Endothelial cell of umbilical vein (primary cell): ENCODE results near the gene COLEC11. TPM values are rescaled to one million over a fixed set of nuclear protein-coding genes. Genes with fewer than 3 reads are reported as not detected.

Experiments used
- BruUV-seq: library from RNA; stranded (reverse); fragments of 400-500 nt; replicated peaks from 2 replicates; lab custom pipeline; 2021; lab: Mats Ljungman, UMichigan
- CTCF ChIA-PET: fragments of 300-600, 350-600 bp; sonication (Branson Sonifier 250); formaldehyde crosslinking; loops from one replicate; lab custom pipeline; 2021; ENCODE audit warnings: antibody characterized with exemption, inconsistent platforms; lab: Charles Lee
- POLR2A ChIA-PET: fragments of 300-600, 350-600 bp; sonication (Branson Sonifier 250); formaldehyde crosslinking; loops from one replicate; lab custom pipeline; 2021; ENCODE audit warnings: antibody characterized with exemption, inconsistent platforms; lab: Charles Lee
- DNase-seq: peaks from one replicate; pipeline ENCODE4 v3.0.0-alpha.2; 2011; ENCODE audit warnings: low read depth, low spot score
- FAIRE-seq: peaks from 2 replicates; lab custom pipeline; 2011; peaks lifted over from hg19 to GRCh38; lab: Jason Lieb, UNC
- H2AFZ ChIP-seq: 2 replicates; pipeline ENCODE4 v1.6.0; 2012; ENCODE audit warnings: low read depth, low read length, control low read depth, inconsistent platforms
- H3K27ac ChIP-seq: 2 replicates; pipeline ENCODE4 v1.5.1; 2011; ENCODE audit warnings: low read depth, mild to moderate bottlenecking, control low read depth, low read length, moderate library complexity; ENCODE audit not compliant: insufficient read depth
- H3K27me3 ChIP-seq, 2 experiments: 2 replicates each; pipeline versions ENCODE4 v1.6.0 to v1.6.1; 2011; ENCODE audit warnings: low read length in 2 of 2, mixed read lengths in 1 of 2; ENCODE audit not compliant: control insufficient read depth in 2 of 2, insufficient read depth in 2 of 2
- H3K36me3 ChIP-seq, 2 experiments: 2 replicates in 1 of 2; 3 replicates in 1 of 2; pipeline ENCODE4 v1.5.1; 2011; ENCODE audit warnings: low read length in 2 of 2, mild to moderate bottlenecking in 1 of 2, moderate library complexity in 1 of 2; ENCODE audit not compliant: control insufficient read depth in 2 of 2, insufficient read depth in 2 of 2; ENCODE audit errors: extremely low read depth in 1 of 2
- H3K4me1 ChIP-seq: 3 replicates; pipeline ENCODE4 v1.5.1; 2011; ENCODE audit warnings: mild to moderate bottlenecking, low read length; ENCODE audit not compliant: control insufficient read depth, insufficient read depth; ENCODE audit errors: extremely low read depth
- H3K4me2 ChIP-seq: 2 replicates; pipeline ENCODE4 v1.6.1; 2011; ENCODE audit warnings: low read length, control low read depth, mixed read lengths; ENCODE audit not compliant: insufficient read depth
- H3K4me3 ChIP-seq, 3 experiments: fragments of 200-600 bp in 1 of 3; sonication (generic), shearing (Covaris generic) in 1 of 3; replicated peaks in 1 of 3; 2 replicates each; pipeline ENCODE4 v1.5.1; 2011 to 2016; ENCODE audit warnings: control low read depth in 3 of 3, low read length in 3 of 3, mild to moderate bottlenecking in 2 of 3, inconsistent platforms in 1 of 3, low read depth in 1 of 3, moderate library complexity in 1 of 3; ENCODE audit not compliant: insufficient read depth in 1 of 3
- H3K79me2 ChIP-seq: 2 replicates; pipeline ENCODE4 v1.6.0; 2012; ENCODE audit warnings: low read length, inconsistent platforms; ENCODE audit not compliant: control insufficient read depth, insufficient read depth
- H3K9ac ChIP-seq: replicated peaks from 2 replicates; pipeline ENCODE3; 2011; ENCODE audit warnings: low read length, control low read depth; ENCODE audit not compliant: insufficient read depth; ENCODE audit errors: extremely low read depth
- H3K9me1 ChIP-seq: replicated peaks from 3 replicates; pipeline ENCODE4 v1.6.0; 2011; ENCODE audit warnings: mild to moderate bottlenecking, low read length; ENCODE audit not compliant: control insufficient read depth, insufficient read depth; ENCODE audit errors: extremely low read depth
- H3K9me3 ChIP-seq: replicated peaks from 2 replicates; pipeline ENCODE4 v1.5.1; 2012; ENCODE audit warnings: low read length, inconsistent platforms; ENCODE audit not compliant: control insufficient read depth, insufficient read depth
- H4K20me1 ChIP-seq: replicated peaks from 2 replicates; pipeline ENCODE3; 2011; ENCODE audit warnings: mild to moderate bottlenecking, low read length; ENCODE audit not compliant: control insufficient read depth, insufficient read depth; ENCODE audit errors: extremely low read depth
- CTCF ChIP-seq, 2 donors: IDR thresholded peaks; 1 replicate in 1 of 2; 2 replicates in 1 of 2; pipeline ENCODE4 v1.5.1; 2011; ENCODE audit warnings: low read length in 2 of 2, mild to moderate bottlenecking in 2 of 2, moderate library complexity in 2 of 2, control low read depth in 1 of 2, inconsistent platforms in 1 of 2, low read depth in 1 of 2; ENCODE audit not compliant: insufficient read depth in 1 of 2; ENCODE audit errors: extremely low read depth in 1 of 2
- EZH2 ChIP-seq: IDR thresholded peaks from 2 replicates; pipeline ENCODE4 v1.6.1; 2012; ENCODE audit warnings: borderline replicate concordance, low read depth, mild to moderate bottlenecking, moderate library complexity, low read length, inconsistent platforms; ENCODE audit not compliant: severe bottlenecking
- FOS ChIP-seq: IDR thresholded peaks from 2 replicates; pipeline ENCODE4 v1.6.1; 2011; ENCODE audit warnings: mild to moderate bottlenecking, low read length, moderate library complexity, borderline replicate concordance; ENCODE audit not compliant: insufficient read depth
- GATA2 ChIP-seq: IDR thresholded peaks from 2 replicates; pipeline ENCODE4 v1.7.0; 2011; ENCODE audit warnings: low read depth, mild to moderate bottlenecking, moderate library complexity, mixed read lengths, low read length; ENCODE audit not compliant: insufficient read length, insufficient read depth
- JUN ChIP-seq: IDR thresholded peaks from 2 replicates; pipeline ENCODE4 v1.6.1; 2011; ENCODE audit warnings: borderline replicate concordance, low read depth; ENCODE audit not compliant: insufficient read length, insufficient read depth
- MAX ChIP-seq: IDR thresholded peaks from 2 replicates; pipeline ENCODE4 v1.6.1; 2011; ENCODE audit not compliant: insufficient read depth, insufficient read length
- MYC ChIP-seq: IDR thresholded peaks from one replicate; pipeline ENCODE4 v1.6.1; 2011; ENCODE audit warnings: mild to moderate bottlenecking, low read depth, low read length
- POLR2AphosphoS5 ChIP-seq: IDR thresholded peaks from 2 replicates; pipeline ENCODE4 v1.6.1; 2012; ENCODE audit warnings: low read depth, mild to moderate bottlenecking, control low read depth, low read length, moderate library complexity; ENCODE audit not compliant: insufficient read depth
- dilution Hi-C: fragments of 300-500 bp; cut with MboI; formaldehyde crosslinking; loops from one replicate; pipeline ENCODE4 v1.15.0; 2019; ENCODE audit warnings: low sequenced_read_pairs; ENCODE audit not compliant: extremely low pct_ligation_motif_present
- intact Hi-C: fragments of 100-400 bp; cut with micrococcal nuclease; formaldehyde crosslinking; loops from one replicate; pipeline ENCODE4 v1.10.0; 2022
- polyA plus RNA-seq, 4 experiments: library from polyadenylated mRNA; depleted of rRNA in 3 of 4; stranded (reverse) in 3 of 4; unstranded in 1 of 4; fragments of >200 nt; gene quantifications; 2 replicates each; pipeline versions ENCODE4 v1.2.1 to v1.2.3, GENCODE V29; 2011 to 2012; ENCODE audit warnings: missing spikeins in 1 of 4
- total RNA-seq: library from RNA; stranded (reverse); gene quantifications from 2 replicates; pipeline ENCODE4 v1.2.3, GENCODE V29; 2021

The COLEC11 gene
- total and polyA plus RNA-seq, 2 donors (not counting 3 experiments of a cell fraction or from before 2014, with no cell fraction given), result 0.15 TPM; not detected in 1

- dilution Hi-C loops, result no loop called here
- no peak overlapping the region for H3K27ac ChIP-seq
- ChIA-PET POLR2A (no interaction called here), CTCF (no interaction called here)
- H3K79me2 ChIP-seq, result no peaks in the 10 kb centered on the region
- TF ChIP-seq MAX, result no peak
- no peak for TF ChIP-seq FOS
- no peak for TF ChIP-seq JUN
- TF ChIP-seq CTCF (IDR thresholded peaks at IDR 0.05; ENCODE audit: extremely low read depth in 1 of 2, insufficient read depth in 1 of 2, low read depth in 1 of 2, low read length in 2 of 2), result no peak
- TF ChIP-seq MYC, result no peak
- TF ChIP-seq POLR2AphosphoS5, result no peak
- TF ChIP-seq GATA2, result no peak
- TF ChIP-seq EZH2, result no peak
- no TSS peak for BruUV-seq
- no peaks in the 10 kb centered on the region for H3K36me3 ChIP-seq
- no peak overlapping the region for H3K4me3 ChIP-seq
- H3K4me1 ChIP-seq, result no peaks in the 10 kb centered on the region
- intact Hi-C loops, result no loop called here
- no peaks in the 10 kb centered on the region for H3K9me3 ChIP-seq
- no peak overlapping the region for H3K4me2 ChIP-seq
- H2AFZ ChIP-seq, result no peak overlapping the region
- H4K20me1 ChIP-seq, result no peaks in the 10 kb centered on the region
- no peak for FAIRE-seq
- DNase-seq, result no peak
- H3K9me1 ChIP-seq, result no peaks in the 10 kb centered on the region
- H3K27me3 ChIP-seq, result no peaks in the 10 kb centered on the region
- no peak overlapping the region for H3K9ac ChIP-seq
These were observed 11.7 kb downstream of the COLEC11 start for GRCh38 chr2:3606370-3607201.
